Fibroblast of lung (primary cell): ENCODE measurements around the gene PAFAH2. TPM values are rescaled to one million over a fixed set of nuclear protein-coding genes. Genes with fewer than 3 reads are reported as not detected.

Source experiments
- DNase-seq, 2 donors: peaks; one replicate each; pipeline versions ENCODE4 v3.0.0 to v3.0.0-alpha.2; 2010; ENCODE audit warnings: low read depth in 2 of 2
- H2AFZ ChIP-seq: 2 replicates; pipeline ENCODE4 v1.5.1; 2012; ENCODE audit warnings: low read length, control low read depth, inconsistent platforms
- H3K27ac ChIP-seq: 2 replicates; pipeline ENCODE4 v1.5.1; 2011; ENCODE audit warnings: low read length, control low read depth; ENCODE audit not compliant: insufficient read depth
- H3K27me3 ChIP-seq: 2 replicates; pipeline ENCODE4 v1.5.1; 2011; ENCODE audit warnings: mild to moderate bottlenecking, low read length; ENCODE audit not compliant: control insufficient read depth, insufficient read depth
- H3K36me3 ChIP-seq: 2 replicates; pipeline ENCODE4 v1.5.1; 2011; ENCODE audit warnings: low read length; ENCODE audit not compliant: control insufficient read depth, insufficient read depth
- H3K4me1 ChIP-seq: 2 replicates; pipeline ENCODE4 v1.5.1; 2011; ENCODE audit warnings: low read length; ENCODE audit not compliant: control insufficient read depth, insufficient read depth; ENCODE audit errors: extremely low read depth
- H3K4me2 ChIP-seq: 2 replicates; pipeline ENCODE4 v1.5.1; 2011; ENCODE audit warnings: low read length, control low read depth; ENCODE audit not compliant: insufficient read depth; ENCODE audit errors: extremely low read depth
- H3K4me3 ChIP-seq, 4 experiments: fragments of 200-600 bp in 1 of 4; sonication (generic) in 1 of 4; replicated peaks in 1 of 4; 2 replicates each; pipeline ENCODE4 v1.5.1; 2011 to 2016; ENCODE audit warnings: low read length in 4 of 4, low read depth in 3 of 4, mild to moderate bottlenecking in 3 of 4, control low read depth in 2 of 4, inconsistent platforms in 1 of 4, mixed read lengths in 1 of 4; ENCODE audit not compliant: insufficient read depth in 1 of 4; ENCODE audit errors: control extremely low read depth in 1 of 4
- H3K79me2 ChIP-seq: 2 replicates; pipeline ENCODE4 v1.5.1; 2012; ENCODE audit warnings: mild to moderate bottlenecking, low read length, inconsistent platforms; ENCODE audit not compliant: control insufficient read depth, insufficient read depth
- H3K9ac ChIP-seq: 2 replicates; pipeline ENCODE4 v1.5.1; 2011; ENCODE audit warnings: mild to moderate bottlenecking, low read length, control low read depth; ENCODE audit not compliant: insufficient read depth
- H3K9me3 ChIP-seq: 2 replicates; pipeline ENCODE4 v1.5.1; 2012; ENCODE audit warnings: low read depth, low read length; ENCODE audit not compliant: control insufficient read depth, insufficient read depth
- H4K20me1 ChIP-seq: 2 replicates; pipeline ENCODE4 v1.5.1; 2011; ENCODE audit warnings: low read length; ENCODE audit not compliant: control insufficient read depth, insufficient read depth; ENCODE audit errors: extremely low read depth
- EZH2 ChIP-seq: IDR thresholded peaks from 2 replicates; pipeline ENCODE4 v1.5.1; 2012; ENCODE audit warnings: low read length, control low read depth, mild to moderate bottlenecking; ENCODE audit errors: missing control alignments
- polyA plus RNA-seq, 2 donors: library from polyadenylated mRNA; depleted of rRNA in 1 of 2; stranded (reverse) in 1 of 2; unstranded in 1 of 2; fragments of >200 nt; gene quantifications; 2 replicates each; pipeline ENCODE4 v1.2.1, GENCODE V29; 2011 to 2012; ENCODE audit warnings: missing spikeins in 1 of 2
- total RNA-seq: library from RNA; depleted of rRNA; stranded (reverse); fragments of >200 nt; gene quantifications from 2 replicates; pipeline ENCODE4 v1.2.1, GENCODE V29; 2014
- TF ChIP-seq, protein P1 (sequence below), 2 donors: IDR thresholded peaks in 1 of 2; conservative IDR thresholded peaks in 1 of 2; 1 replicate in 1 of 2; 2 replicates in 1 of 2; pipeline ENCODE4 v1.5.1; 2011 to 2012; ENCODE audit warnings: low read length in 2 of 2, control low read depth in 1 of 2, inconsistent platforms in 1 of 2, low read depth in 1 of 2, mild to moderate bottlenecking in 1 of 2

Gene PAFAH2
- total and polyA plus RNA-seq, 2 donors (not counting 1 experiment from before 2014, with no cell fraction given) = 8.3 to 11.7 TPM

DNA sequence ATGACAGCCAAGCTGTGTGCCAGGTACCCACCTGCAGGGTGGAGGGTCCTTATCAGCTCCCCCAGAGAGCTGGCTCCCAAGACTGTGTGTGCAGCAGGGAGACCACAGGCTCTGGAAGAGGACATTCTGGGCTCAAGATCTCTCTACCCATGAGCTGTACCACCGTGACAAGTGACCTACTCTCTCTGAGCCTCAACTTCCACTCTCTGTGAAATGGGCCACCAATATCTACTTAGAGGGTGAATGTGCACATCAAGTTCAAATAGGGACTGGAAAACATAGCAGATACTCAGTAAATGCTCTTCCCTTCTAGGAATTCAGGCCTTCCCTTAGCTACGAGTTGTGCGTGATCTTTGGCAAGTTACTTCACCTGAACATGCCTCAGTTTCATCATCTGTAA lies 46.6 kb upstream of the PAFAH2 start:
- H3K27ac ChIP-seq = no peak overlapping the region
- H3K4me1 ChIP-seq = no peaks in the 10 kb centered on the region

GRCh38 chr1:26043765-26044164 lies 45.9 kb upstream of the PAFAH2 start:
- no peak for DNase-seq
- no peaks in the 10 kb centered on the region for H3K9me3 ChIP-seq
- H3K79me2 ChIP-seq = no peaks in the 10 kb centered on the region
- no peak overlapping the region for H2AFZ ChIP-seq
- H3K4me1 ChIP-seq = no peaks in the 10 kb centered on the region
- H3K27me3 ChIP-seq = peaks cover 50% of the 10 kb centered on the region
- H3K27ac ChIP-seq = no peak overlapping the region
- no peaks in the 10 kb centered on the region for H4K20me1 ChIP-seq
- no peak overlapping the region for H3K9ac ChIP-seq
- H3K36me3 ChIP-seq = no peaks in the 10 kb centered on the region
- TF ChIP-seq, protein P1, sequence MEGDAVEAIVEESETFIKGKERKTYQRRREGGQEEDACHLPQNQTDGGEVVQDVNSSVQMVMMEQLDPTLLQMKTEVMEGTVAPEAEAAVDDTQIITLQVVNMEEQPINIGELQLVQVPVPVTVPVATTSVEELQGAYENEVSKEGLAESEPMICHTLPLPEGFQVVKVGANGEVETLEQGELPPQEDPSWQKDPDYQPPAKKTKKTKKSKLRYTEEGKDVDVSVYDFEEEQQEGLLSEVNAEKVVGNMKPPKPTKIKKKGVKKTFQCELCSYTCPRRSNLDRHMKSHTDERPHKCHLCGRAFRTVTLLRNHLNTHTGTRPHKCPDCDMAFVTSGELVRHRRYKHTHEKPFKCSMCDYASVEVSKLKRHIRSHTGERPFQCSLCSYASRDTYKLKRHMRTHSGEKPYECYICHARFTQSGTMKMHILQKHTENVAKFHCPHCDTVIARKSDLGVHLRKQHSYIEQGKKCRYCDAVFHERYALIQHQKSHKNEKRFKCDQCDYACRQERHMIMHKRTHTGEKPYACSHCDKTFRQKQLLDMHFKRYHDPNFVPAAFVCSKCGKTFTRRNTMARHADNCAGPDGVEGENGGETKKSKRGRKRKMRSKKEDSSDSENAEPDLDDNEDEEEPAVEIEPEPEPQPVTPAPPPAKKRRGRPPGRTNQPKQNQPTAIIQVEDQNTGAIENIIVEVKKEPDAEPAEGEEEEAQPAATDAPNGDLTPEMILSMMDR (conservative IDR thresholded peaks at IDR 0.05 in 1 of 2, IDR thresholded peaks at IDR 0.05 in 1 of 2; ENCODE audit: low read depth in 1 of 2, low read length in 2 of 2) = no peak
- TF ChIP-seq EZH2 = no peak
- no peak overlapping the region for H3K4me2 ChIP-seq
- H3K4me3 ChIP-seq = no peak overlapping the region

More for the DNA sequence above, 46.6 kb upstream of the PAFAH2 start:
- Histone ChIP-seq H3K9ac (no peak overlapping the region), H3K9me3 (no peaks in the 10 kb centered on the region), H2AFZ (no peak overlapping the region), H4K20me1 (no peaks in the 10 kb centered on the region), H3K4me2 (no peak overlapping the region), H3K36me3 (no peaks in the 10 kb centered on the region), H3K27me3 (peaks cover 46% of the 10 kb centered on the region), H3K4me3 (no peak overlapping the region), H3K79me2 (no peaks in the 10 kb centered on the region)
- no peak for DNase-seq
- TF ChIP-seq, protein P1 (conservative IDR thresholded peaks at IDR 0.05 in 1 of 2, IDR thresholded peaks at IDR 0.05 in 1 of 2; ENCODE audit: low read depth in 1 of 2, low read length in 2 of 2) = no peak
- no peak for TF ChIP-seq EZH2

- H3K27me3 ChIP-seq = peaks cover 44% of the 10 kb centered on the region
- H3K27ac ChIP-seq = no peak overlapping the region
- no peaks in the 10 kb centered on the region for H3K4me1 ChIP-seq
- H3K4me3 ChIP-seq = no peak overlapping the region
- no peak overlapping the region for H3K4me2 ChIP-seq
- no peaks in the 10 kb centered on the region for H3K79me2 ChIP-seq
- no peak for DNase-seq
- TF ChIP-seq, protein P1 (conservative IDR thresholded peaks at IDR 0.05 in 1 of 2, IDR thresholded peaks at IDR 0.05 in 1 of 2; ENCODE audit: low read depth in 1 of 2, low read length in 2 of 2) = no peak
- no peak for TF ChIP-seq EZH2
- H3K9ac ChIP-seq = no peak overlapping the region
- H3K36me3 ChIP-seq = no peaks in the 10 kb centered on the region
- H3K9me3 ChIP-seq = no peaks in the 10 kb centered on the region
- H4K20me1 ChIP-seq = no peaks in the 10 kb centered on the region
- no peak overlapping the region for H2AFZ ChIP-seq
Measured at GRCh38 chr1:26041978-26042377, 44.1 kb upstream of the PAFAH2 start.
